ENCODE data around the gene ZMIZ1. TPM values are rescaled to one million over a fixed set of nuclear protein-coding genes. Genes with fewer than 3 reads are reported as not detected.
A peak's percentile ranks its signal among the peaks of the same experiment; 100 is the strongest.

ZMIZ1 gene
- total RNA-seq, 1 experiment from 2014 or later, result 28.4 TPM

DNA sequence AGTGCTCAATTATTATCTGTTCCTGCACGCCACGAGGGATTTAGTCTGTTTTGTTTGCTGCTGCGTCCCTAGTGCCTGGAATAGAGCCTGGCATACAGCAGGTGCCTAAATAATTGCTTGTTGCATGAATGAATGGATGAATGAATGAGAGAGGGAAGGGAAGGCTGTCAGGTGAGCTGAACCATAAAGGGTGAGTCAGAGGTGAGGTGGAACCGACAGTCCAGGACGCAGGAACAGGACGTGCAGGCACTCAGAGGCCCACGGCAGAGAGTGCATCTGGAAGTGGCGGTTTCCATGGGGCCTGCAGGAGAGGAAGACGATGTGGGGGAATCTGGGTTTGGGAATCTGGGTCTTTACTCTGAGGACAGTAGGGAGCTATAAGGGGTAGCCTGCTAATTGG is 260.8 kb downstream of the ZMIZ1 start (continued):
- TF ChIP-seq, protein P1, sequence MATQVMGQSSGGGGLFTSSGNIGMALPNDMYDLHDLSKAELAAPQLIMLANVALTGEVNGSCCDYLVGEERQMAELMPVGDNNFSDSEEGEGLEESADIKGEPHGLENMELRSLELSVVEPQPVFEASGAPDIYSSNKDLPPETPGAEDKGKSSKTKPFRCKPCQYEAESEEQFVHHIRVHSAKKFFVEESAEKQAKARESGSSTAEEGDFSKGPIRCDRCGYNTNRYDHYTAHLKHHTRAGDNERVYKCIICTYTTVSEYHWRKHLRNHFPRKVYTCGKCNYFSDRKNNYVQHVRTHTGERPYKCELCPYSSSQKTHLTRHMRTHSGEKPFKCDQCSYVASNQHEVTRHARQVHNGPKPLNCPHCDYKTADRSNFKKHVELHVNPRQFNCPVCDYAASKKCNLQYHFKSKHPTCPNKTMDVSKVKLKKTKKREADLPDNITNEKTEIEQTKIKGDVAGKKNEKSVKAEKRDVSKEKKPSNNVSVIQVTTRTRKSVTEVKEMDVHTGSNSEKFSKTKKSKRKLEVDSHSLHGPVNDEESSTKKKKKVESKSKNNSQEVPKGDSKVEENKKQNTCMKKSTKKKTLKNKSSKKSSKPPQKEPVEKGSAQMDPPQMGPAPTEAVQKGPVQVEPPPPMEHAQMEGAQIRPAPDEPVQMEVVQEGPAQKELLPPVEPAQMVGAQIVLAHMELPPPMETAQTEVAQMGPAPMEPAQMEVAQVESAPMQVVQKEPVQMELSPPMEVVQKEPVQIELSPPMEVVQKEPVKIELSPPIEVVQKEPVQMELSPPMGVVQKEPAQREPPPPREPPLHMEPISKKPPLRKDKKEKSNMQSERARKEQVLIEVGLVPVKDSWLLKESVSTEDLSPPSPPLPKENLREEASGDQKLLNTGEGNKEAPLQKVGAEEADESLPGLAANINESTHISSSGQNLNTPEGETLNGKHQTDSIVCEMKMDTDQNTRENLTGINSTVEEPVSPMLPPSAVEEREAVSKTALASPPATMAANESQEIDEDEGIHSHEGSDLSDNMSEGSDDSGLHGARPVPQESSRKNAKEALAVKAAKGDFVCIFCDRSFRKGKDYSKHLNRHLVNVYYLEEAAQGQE (IDR thresholded peaks at IDR 0.05; ENCODE audit: low read depth), result no peak

DNA sequence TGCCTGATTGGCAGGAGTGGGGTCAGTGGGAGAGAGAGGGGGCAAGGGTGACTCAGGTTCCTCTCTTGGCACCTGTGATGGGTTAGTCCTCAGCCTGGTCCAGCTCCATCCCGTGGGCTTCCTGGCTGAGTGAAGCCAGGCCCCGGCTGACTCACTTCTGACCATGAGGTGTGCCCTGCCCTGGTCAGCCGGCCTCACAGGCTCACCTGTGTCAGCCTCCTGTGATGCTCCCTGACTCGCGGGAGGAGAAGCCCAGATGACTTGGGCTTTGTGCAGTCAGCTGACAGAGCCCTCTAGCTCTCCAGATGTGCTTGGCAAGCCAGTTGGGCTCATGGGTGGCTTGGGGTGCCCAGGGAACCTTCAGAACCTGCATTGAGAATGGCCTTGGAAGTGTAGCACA is 262.5 kb downstream of the ZMIZ1 start:
- H3K27ac ChIP-seq (ENCODE audit: low read depth, low read length), result no peak overlapping the region
- peak; percentile 32 for ATAC-seq
- intact Hi-C loops (cut with micrococcal nuclease), result no loop called here
- no peak for DNase-seq (ENCODE audit: low read depth, low spot score)
- no peak overlapping the region for H3K9ac ChIP-seq (ENCODE audit: low read length)
- H3K4me3 ChIP-seq (replicated peaks in 1 of 2; ENCODE audit: low read depth in 1 of 2, low read length in 2 of 2), result no peak overlapping the region
- no peak overlapping the region for H2AFZ ChIP-seq (ENCODE audit: low read depth, low read length, poor library complexity, severe bottlenecking)
- no peaks in the 10 kb centered on the region for H3K27me3 ChIP-seq (ENCODE audit: insufficient read depth, low read length)
- H4K20me1 ChIP-seq (ENCODE audit: insufficient read depth), result no peaks in the 10 kb centered on the region
- no peaks in the 10 kb centered on the region for H3K9me3 ChIP-seq (ENCODE audit: control insufficient read depth in 1 of 2, insufficient read depth in 1 of 2, low read depth in 1 of 2, low read length in 2 of 2)
- H3K4me2 ChIP-seq (ENCODE audit: low read length), result no peak overlapping the region
- CTCF ChIA-PET, result no interaction called here
- POLR2A ChIA-PET, result no interaction called here
- BruUV-seq (replicated peaks), result no TSS peak
- H3K4me1 ChIP-seq (ENCODE audit: control insufficient read depth in 1 of 2, insufficient read depth in 2 of 2, low read length in 2 of 2), result peaks cover 0 to 40% of the 10 kb centered on the region in 2 experiments; a peak in 2 of 4 replicates
- no peaks in the 10 kb centered on the region for H3K9me2 ChIP-seq (ENCODE audit: insufficient read depth)
- H3K36me3 ChIP-seq (ENCODE audit: control insufficient read depth in 1 of 2, insufficient read depth in 2 of 2, low read length in 2 of 2), result no peaks in the 10 kb centered on the region
- TF ChIP-seq JUND (IDR thresholded peaks at IDR 0.05), result no peak
- RAD21 ChIA-PET (ENCODE audit: low non-redundant PET in 1 of 2, low total read pairs in 2 of 2, uncharacterized antibody in 2 of 2, unreplicated experiment in 2 of 2), result no interaction called here
- H3K79me2 ChIP-seq (ENCODE audit: insufficient read depth, low read length), result no peaks in the 10 kb centered on the region

DNA sequence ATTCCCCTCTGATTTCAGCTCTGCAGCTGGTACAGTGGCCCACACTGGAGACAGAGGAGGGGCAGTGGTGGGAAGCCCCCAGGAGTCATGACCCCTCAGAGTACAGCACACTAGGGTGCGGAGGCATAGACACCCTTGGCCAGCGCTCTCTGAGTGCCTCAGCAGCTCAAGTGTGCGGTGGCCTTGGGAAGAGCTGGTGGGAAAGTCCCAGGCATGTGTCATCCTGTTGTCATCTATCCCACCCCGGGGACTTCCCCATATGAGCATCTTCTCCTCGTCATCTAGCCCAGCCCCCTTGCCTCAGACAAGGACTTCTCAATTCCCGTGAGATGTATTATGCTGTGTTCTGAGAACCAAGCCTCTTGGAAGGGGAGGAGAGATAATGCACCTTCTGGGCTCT is 262.9 kb downstream of the ZMIZ1 start:
- Histone ChIP-seq H4K20me1 (ENCODE audit: insufficient read depth) (no peaks in the 10 kb centered on the region), H3K27ac (ENCODE audit: low read depth, low read length) (no peak overlapping the region), H3K9ac (ENCODE audit: low read length) (no peak overlapping the region), H3K27me3 (ENCODE audit: insufficient read depth, low read length) (no peaks in the 10 kb centered on the region), H3K4me1 (ENCODE audit: control insufficient read depth in 1 of 2, insufficient read depth in 2 of 2, low read length in 2 of 2) (peaks cover 0 to 40% of the 10 kb centered on the region in 2 experiments; a peak in 2 of 4 replicates), H3K4me3 (replicated peaks in 1 of 2; ENCODE audit: low read depth in 1 of 2, low read length in 2 of 2) (no peak overlapping the region), H3K79me2 (ENCODE audit: insufficient read depth, low read length) (no peaks in the 10 kb centered on the region), H3K9me2 (ENCODE audit: insufficient read depth) (no peaks in the 10 kb centered on the region), H3K9me3 (ENCODE audit: control insufficient read depth in 1 of 2, insufficient read depth in 1 of 2, low read depth in 1 of 2, low read length in 2 of 2) (no peaks in the 10 kb centered on the region), H3K36me3 (ENCODE audit: control insufficient read depth in 1 of 2, insufficient read depth in 2 of 2, low read length in 2 of 2) (no peaks in the 10 kb centered on the region), H3K4me2 (ENCODE audit: low read length) (no peak overlapping the region), H2AFZ (ENCODE audit: low read depth, low read length, poor library complexity, severe bottlenecking) (no peak overlapping the region)
- ChIA-PET RAD21 (ENCODE audit: low non-redundant PET in 1 of 2, low total read pairs in 2 of 2, uncharacterized antibody in 2 of 2, unreplicated experiment in 2 of 2) (no interaction called here), POLR2A (no interaction called here), CTCF (no interaction called here)
- BruUV-seq (replicated peaks), result no TSS peak
- ATAC-seq (no peak), DNase-seq (ENCODE audit: low read depth, low spot score) (no peak)
- intact Hi-C loops (cut with micrococcal nuclease), result no loop called here
- TF ChIP-seq, protein P1 (IDR thresholded peaks at IDR 0.05; ENCODE audit: low read depth), result no peak
- TF ChIP-seq RAD21 (IDR thresholded peaks at IDR 0.05; ENCODE audit: low read depth) (no peak), POLR2A (IDR thresholded peaks at IDR 0.05; ENCODE audit: borderline replicate concordance, extremely low read depth, insufficient read depth, insufficient read length) (no peak), TCF7L2 (IDR thresholded peaks at IDR 0.05; ENCODE audit: borderline replicate concordance, extremely low read depth, insufficient read depth, insufficient read length) (no peak), YY1 (IDR thresholded peaks at IDR 0.05; ENCODE audit: extremely low read depth, insufficient replicate concordance, low read depth, low read length) (no peak), EZH2 (IDR thresholded peaks at IDR 0.05) (no peak), SIN3A (IDR thresholded peaks at IDR 0.05; ENCODE audit: low read depth) (no peak), EGR1 (IDR thresholded peaks at IDR 0.05; ENCODE audit: low read depth) (no peak), ELF1 (IDR thresholded peaks at IDR 0.05; ENCODE audit: borderline replicate concordance, low read depth) (no peak), EZH2phosphoT487 (IDR thresholded peaks at IDR 0.05; ENCODE audit: borderline replicate concordance) (no peak)
- TF ChIP-seq, protein P2, sequence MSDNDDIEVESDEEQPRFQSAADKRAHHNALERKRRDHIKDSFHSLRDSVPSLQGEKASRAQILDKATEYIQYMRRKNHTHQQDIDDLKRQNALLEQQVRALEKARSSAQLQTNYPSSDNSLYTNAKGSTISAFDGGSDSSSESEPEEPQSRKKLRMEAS (IDR thresholded peaks at IDR 0.05), result no peak
